ENCODE data around the gene CCR2.

DNA sequence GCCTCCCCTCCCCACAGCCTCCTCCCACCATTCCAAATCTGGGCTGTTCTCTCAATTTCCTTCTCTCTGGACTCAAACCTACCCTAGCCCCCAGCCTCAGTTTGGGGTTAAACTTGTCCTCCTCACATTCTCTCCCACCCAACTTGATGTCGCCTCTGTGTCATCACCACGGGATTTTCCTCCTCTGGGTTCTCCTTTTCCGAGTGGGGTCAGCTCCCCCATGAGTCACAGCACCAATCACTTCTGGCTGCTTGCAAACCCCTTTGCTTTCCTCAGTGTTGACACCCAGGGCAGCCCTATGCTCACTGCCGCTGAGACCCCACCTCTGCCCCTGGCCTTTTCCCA, 52.5 kb downstream of the CCR2 start:
- TF ChIP-seq, protein P1, sequence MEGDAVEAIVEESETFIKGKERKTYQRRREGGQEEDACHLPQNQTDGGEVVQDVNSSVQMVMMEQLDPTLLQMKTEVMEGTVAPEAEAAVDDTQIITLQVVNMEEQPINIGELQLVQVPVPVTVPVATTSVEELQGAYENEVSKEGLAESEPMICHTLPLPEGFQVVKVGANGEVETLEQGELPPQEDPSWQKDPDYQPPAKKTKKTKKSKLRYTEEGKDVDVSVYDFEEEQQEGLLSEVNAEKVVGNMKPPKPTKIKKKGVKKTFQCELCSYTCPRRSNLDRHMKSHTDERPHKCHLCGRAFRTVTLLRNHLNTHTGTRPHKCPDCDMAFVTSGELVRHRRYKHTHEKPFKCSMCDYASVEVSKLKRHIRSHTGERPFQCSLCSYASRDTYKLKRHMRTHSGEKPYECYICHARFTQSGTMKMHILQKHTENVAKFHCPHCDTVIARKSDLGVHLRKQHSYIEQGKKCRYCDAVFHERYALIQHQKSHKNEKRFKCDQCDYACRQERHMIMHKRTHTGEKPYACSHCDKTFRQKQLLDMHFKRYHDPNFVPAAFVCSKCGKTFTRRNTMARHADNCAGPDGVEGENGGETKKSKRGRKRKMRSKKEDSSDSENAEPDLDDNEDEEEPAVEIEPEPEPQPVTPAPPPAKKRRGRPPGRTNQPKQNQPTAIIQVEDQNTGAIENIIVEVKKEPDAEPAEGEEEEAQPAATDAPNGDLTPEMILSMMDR (IDR thresholded peaks at IDR 0.05 in 4 of 5, conservative IDR thresholded peaks at IDR 0.05 in 1 of 5) = no peak
- TF ChIP-seq POLR2A (IDR thresholded peaks at IDR 0.05) = no peak
